ENCODE data around the gene PAH. TPM values are rescaled to one million over a fixed set of nuclear protein-coding genes. Genes with fewer than 3 reads are reported as not detected.

The PAH gene
- polyA plus RNA-seq, 1 experiment = not detected

DNA sequence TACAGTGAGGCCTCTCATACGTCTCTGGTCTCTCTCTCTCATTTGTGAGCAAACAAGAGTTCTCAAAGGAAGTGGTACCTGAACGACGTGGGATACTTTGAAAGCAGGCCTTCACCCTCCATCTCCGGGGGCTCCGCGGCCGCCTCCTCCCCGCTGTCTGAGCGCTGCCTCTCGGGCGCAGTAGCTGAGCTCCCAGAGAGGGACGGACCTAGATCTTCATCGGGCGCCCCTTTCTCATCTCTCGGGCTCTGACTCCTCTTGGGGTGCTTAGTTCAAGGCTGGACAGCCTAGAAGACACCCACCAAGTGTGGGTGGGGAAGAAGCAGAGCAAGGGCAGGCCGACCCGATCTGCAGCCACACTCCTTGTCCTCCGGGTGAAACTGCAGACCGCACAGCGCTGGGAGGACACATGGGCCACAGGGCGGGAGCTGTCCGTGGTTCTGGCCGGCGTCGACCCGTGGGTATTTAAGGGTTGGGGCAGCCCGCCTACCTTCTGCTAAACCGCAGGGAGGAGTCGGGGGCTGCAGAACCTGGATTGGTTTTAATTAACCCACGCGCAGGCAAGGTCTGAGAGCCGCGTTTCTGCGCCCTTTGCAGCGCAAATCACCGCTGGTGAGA is 92.7 kb downstream of the PAH start:
- Histone ChIP-seq H3K27me3 (ENCODE audit: control insufficient read depth, insufficient read depth, low read length) (no peaks in the 10 kb centered on the region), H3K36me3 (ENCODE audit: control insufficient read depth, insufficient read depth, low read length) (no peaks in the 10 kb centered on the region), H3K4me3 (ENCODE audit: low read depth, low read length) (no peak overlapping the region)
- no peak for DNase-seq (ENCODE audit: low read depth)
- ChIA-PET CTCF (interaction anchor here (0.6 kb wide), 1 partner anchor 84 kb away, joined by 3 read pairs; no protein-coding TSS in a partner anchor), POLR2A (no interaction called here)
- TF ChIP-seq, protein P1, sequence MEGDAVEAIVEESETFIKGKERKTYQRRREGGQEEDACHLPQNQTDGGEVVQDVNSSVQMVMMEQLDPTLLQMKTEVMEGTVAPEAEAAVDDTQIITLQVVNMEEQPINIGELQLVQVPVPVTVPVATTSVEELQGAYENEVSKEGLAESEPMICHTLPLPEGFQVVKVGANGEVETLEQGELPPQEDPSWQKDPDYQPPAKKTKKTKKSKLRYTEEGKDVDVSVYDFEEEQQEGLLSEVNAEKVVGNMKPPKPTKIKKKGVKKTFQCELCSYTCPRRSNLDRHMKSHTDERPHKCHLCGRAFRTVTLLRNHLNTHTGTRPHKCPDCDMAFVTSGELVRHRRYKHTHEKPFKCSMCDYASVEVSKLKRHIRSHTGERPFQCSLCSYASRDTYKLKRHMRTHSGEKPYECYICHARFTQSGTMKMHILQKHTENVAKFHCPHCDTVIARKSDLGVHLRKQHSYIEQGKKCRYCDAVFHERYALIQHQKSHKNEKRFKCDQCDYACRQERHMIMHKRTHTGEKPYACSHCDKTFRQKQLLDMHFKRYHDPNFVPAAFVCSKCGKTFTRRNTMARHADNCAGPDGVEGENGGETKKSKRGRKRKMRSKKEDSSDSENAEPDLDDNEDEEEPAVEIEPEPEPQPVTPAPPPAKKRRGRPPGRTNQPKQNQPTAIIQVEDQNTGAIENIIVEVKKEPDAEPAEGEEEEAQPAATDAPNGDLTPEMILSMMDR (IDR thresholded peaks at IDR 0.05; ENCODE audit: insufficient read depth, low read depth, low read length) = no peak

DNA sequence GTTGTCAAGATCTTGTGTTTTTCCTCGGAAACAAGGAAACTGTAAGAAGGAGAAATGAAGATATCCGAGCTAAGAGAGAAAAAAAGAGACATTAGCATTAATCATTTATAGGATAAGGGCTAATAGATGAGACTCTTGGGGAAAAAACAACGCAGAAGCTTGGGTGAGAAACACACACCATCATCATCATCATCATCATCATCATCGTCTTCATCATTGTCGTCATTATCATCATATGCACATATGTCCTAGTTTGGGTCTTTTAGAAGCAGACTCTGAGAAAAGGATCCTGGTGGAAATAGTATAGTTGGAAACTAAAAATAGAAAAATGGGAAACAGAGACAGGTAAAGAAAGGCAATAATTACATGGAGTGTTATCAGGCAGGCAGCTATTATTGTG is 95.9 kb downstream of the PAH start:
- POLR2A ChIA-PET = no interaction called here
- Histone ChIP-seq H3K36me3 (ENCODE audit: control insufficient read depth, insufficient read depth, low read length) (no peaks in the 10 kb centered on the region), H3K4me3 (ENCODE audit: low read depth, low read length) (no peak overlapping the region), H3K27me3 (ENCODE audit: control insufficient read depth, insufficient read depth, low read length) (no peaks in the 10 kb centered on the region)
- CTCF ChIA-PET = interaction anchor here (0.6 to 2.3 kb wide), 4 partner anchors 10 to 882 kb away, joined by 3 to 10 read pairs (median 4); no protein-coding TSS in a partner anchor
- DNase-seq (ENCODE audit: low read depth) = no peak
- TF ChIP-seq, protein P1 (IDR thresholded peaks at IDR 0.05; ENCODE audit: insufficient read depth, low read depth, low read length) = no peak

DNA sequence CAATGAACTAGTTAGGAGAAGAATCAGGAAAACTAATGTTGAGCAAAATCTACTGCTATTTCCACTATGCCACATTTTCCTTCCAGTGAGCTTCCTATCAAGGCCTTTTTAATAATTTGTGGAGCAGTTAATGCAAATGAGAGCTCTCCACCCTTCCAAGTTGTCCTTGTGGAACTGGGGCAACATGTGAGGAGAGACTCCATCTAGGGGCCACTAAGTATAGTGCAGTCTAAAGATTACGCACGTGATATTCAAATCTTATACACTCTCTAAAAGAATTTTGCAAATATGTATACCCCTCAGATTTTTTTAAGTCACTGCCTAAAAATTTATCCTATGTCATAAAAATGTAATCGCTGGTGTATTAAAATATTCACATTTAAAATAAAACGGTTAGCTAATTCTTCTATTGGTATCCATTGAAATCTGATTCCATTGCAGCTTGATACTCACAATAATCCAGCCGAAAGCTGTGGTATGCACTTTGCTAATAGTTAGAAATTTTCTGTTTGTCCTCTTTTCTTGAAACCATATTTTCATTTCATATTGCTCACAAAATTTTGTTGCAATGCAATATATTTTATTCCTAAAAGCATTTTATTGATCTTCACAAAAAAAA is 100.1 kb downstream of the PAH start:
- TF ChIP-seq, protein P1 (IDR thresholded peaks at IDR 0.05; ENCODE audit: insufficient read depth, low read depth, low read length) = peak; percentile 86
- DNase-seq (ENCODE audit: low read depth) = no peak
- CTCF ChIA-PET = interaction anchor here (0.6 to 5.4 kb wide), 14 partner anchors 9 to 1155 kb away, joined by 3 to 22 read pairs (median 4); no protein-coding TSS in a partner anchor
- no peak overlapping the region for H3K4me3 ChIP-seq (ENCODE audit: low read depth, low read length)
- POLR2A ChIA-PET = no interaction called here
- 0 out of 2 replicates have a peak, but pooled peaks cover 2% of the 10 kb centered on the region for H3K27me3 ChIP-seq (ENCODE audit: control insufficient read depth, insufficient read depth, low read length)
- H3K36me3 ChIP-seq (ENCODE audit: control insufficient read depth, insufficient read depth, low read length) = no peaks in the 10 kb centered on the region

DNA sequence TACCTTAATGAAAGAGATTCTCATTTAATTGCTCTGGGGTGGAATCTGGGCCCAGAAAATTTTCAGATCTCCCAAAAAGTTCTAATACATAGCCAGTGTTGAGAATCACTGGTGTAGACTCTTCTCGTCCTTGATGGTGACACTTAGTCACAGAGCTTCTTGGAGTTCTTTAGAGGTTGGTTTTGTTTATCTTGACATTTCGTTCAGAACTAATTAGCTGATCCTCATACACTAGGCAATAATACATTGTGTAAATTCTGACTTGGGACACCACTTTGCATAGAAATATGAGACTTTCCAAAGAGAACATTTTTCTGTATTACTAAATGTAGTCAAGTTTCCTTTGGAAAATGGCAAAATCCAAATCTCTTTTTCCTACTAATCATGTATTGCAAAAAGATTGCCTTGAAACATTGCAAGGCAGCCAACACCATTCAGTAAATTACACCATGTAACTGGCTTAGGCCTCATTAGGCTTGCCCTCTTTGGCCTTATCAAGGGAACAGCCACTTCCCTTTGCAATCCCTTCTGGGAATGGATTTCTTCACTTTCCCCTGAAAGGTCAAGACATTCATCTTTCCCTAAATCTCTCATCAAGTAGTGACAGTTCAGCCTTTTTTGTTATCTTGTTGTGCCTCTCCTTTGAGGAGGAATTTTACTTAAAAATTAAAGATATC is 102.2 kb downstream of the PAH start:
- H3K36me3 ChIP-seq (ENCODE audit: control insufficient read depth, insufficient read depth, low read length) = no peaks in the 10 kb centered on the region
- TF ChIP-seq, protein P1 (IDR thresholded peaks at IDR 0.05; ENCODE audit: insufficient read depth, low read depth, low read length) = no peak
- ChIA-PET CTCF (interaction anchor here (5.4 kb wide), 1 partner anchor 875 kb away, joined by 22 read pairs; no protein-coding TSS in a partner anchor), POLR2A (no interaction called here)
- 0 out of 2 replicates have a peak, but pooled peaks cover 2% of the 10 kb centered on the region for H3K27me3 ChIP-seq (ENCODE audit: control insufficient read depth, insufficient read depth, low read length)
- DNase-seq (ENCODE audit: low read depth) = no peak
- H3K4me3 ChIP-seq (ENCODE audit: low read depth, low read length) = no peak overlapping the region

DNA sequence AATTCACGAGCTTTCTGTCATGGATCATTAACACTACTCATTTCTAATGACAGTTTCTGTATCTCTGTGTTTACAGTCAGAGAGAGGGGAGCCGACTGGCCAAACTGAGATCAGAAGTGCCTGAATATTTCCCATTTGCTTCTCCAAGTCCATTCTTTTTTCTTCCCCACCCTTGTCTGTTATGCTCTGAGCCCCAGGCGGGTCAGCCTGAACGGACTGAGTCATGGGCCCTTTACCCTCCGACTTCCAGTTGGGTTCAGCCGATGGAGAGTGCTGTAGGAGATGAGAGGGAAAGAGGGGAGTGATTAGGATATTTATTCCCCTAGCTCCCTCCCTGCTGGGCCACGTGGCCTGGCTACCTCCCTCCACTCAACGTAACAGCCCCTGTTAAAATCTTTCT is 104.7 kb downstream of the PAH start:
- TF ChIP-seq, protein P1 (IDR thresholded peaks at IDR 0.05; ENCODE audit: insufficient read depth, low read depth, low read length) = no peak
- CTCF ChIA-PET = interaction anchor here (1.4 to 2.0 kb wide), 4 partner anchors 9 to 1039 kb away, joined by 3 to 10 read pairs (median 4); no protein-coding TSS in a partner anchor
- Histone ChIP-seq H3K4me3 (ENCODE audit: low read depth, low read length) (no peak overlapping the region), H3K36me3 (ENCODE audit: control insufficient read depth, insufficient read depth, low read length) (no peaks in the 10 kb centered on the region), H3K27me3 (ENCODE audit: control insufficient read depth, insufficient read depth, low read length) (0 out of 2 replicates have a peak, but pooled peaks cover 2% of the 10 kb centered on the region)
- no peak for DNase-seq (ENCODE audit: low read depth)
- POLR2A ChIA-PET = no interaction called here

Measured in BJ (cell line).